AG09309 (cell line): Measurements from ENCODE around the gene TM4SF18.

Experiments used
- DNase-seq: peaks from one replicate; pipeline ENCODE4 v3.0.0-alpha.2; 2010; ENCODE audit warnings: low read depth
- H3K4me3 ChIP-seq: 2 replicates; pipeline ENCODE4 v1.5.1; 2011; ENCODE audit warnings: mild to moderate bottlenecking, low read depth, low read length, moderate library complexity; ENCODE audit not compliant: control insufficient read depth
- TF ChIP-seq, protein P1 (sequence below): IDR thresholded peaks from 2 replicates; pipeline ENCODE4 v1.5.1; 2011; ENCODE audit warnings: mild to moderate bottlenecking, low read depth, low read length, inconsistent platforms; ENCODE audit not compliant: insufficient read depth, control insufficient read depth; ENCODE audit errors: missing control alignments

TM4SF18 gene

DNA sequence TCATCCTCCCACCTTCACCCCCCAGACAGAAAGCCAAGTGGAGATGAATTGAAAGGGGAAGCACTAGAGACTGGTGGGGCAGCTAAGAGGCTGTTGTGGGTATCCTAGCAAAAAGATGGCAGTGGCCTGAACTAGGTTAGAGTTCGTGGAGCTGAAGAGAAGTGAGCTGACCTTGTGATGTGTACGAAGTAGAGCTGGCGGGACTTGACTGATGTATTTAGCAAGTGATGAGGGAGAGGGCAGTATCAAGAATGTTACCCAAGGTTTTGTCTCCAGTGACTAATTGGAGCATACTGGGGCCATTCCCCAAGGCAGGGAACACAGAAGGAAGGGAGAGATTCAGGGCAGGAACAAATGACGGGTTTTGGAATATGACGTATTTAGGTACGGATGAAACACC is 61.8 kb downstream of the TM4SF18 start:
- TF ChIP-seq, protein P1, sequence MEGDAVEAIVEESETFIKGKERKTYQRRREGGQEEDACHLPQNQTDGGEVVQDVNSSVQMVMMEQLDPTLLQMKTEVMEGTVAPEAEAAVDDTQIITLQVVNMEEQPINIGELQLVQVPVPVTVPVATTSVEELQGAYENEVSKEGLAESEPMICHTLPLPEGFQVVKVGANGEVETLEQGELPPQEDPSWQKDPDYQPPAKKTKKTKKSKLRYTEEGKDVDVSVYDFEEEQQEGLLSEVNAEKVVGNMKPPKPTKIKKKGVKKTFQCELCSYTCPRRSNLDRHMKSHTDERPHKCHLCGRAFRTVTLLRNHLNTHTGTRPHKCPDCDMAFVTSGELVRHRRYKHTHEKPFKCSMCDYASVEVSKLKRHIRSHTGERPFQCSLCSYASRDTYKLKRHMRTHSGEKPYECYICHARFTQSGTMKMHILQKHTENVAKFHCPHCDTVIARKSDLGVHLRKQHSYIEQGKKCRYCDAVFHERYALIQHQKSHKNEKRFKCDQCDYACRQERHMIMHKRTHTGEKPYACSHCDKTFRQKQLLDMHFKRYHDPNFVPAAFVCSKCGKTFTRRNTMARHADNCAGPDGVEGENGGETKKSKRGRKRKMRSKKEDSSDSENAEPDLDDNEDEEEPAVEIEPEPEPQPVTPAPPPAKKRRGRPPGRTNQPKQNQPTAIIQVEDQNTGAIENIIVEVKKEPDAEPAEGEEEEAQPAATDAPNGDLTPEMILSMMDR = no peak
- no peak overlapping the region for H3K4me3 ChIP-seq

DNA sequence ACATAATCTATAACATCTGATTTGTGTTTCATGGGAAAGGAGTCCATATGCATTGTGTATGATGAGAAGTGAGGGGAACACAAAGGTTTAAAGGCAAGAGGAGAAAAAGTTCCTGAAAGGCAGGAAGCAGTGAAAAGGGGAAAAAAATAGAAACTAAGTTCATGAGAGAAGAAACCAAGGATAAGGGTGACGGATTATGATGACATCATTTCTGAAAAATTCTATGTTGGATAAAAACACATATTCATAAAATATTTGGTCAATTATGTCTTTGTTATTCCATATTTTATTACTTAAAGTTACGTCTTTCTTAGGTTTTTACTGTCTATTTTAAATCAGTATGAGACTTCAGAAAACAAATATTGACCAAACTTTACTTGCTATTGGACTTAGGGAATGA is 63.3 kb downstream of the TM4SF18 start:
- DNase-seq = no peak
- TF ChIP-seq, protein P1 = no peak
- no peak overlapping the region for H3K4me3 ChIP-seq

More for the DNA sequence above, 61.8 kb downstream of the TM4SF18 start:
- DNase-seq = no peak

DNA sequence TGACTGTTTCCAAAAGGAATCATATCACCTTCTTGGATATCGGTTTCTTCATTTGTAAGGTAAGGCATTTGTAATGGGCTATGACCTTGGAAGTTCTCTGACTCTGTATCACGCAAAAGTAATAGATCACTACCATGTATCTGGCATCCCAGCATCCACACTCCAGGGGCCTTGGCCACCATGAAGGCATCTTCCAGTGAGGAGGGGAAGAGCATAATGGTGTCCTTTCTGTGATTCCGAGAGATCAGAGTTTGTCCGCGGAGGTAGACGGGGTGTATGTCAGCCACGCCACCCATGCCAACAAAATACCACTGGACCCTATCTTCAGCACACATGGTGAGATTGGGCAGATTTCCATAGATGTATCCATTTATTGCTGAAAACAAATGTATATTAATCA is 63.7 kb downstream of the TM4SF18 start:
- no peak overlapping the region for H3K4me3 ChIP-seq
- TF ChIP-seq, protein P1 = no peak
- no peak for DNase-seq
